Measurements from ENCODE around the gene WDR31. TPM values are rescaled to one million over a fixed set of nuclear protein-coding genes. Genes with fewer than 3 reads are reported as not detected.

WDR31 gene
- total RNA-seq, 1 donor from 2014 or later, result 3.6 TPM

GRCh38 chr9:113352411-113352810 lies 12.3 kb upstream of the WDR31 start:
- no peak overlapping the region for H3K27ac Mint-ChIP-seq (ENCODE audit: unreplicated experiment)
- no peak for TF ChIP-seq CTCF (conservative IDR thresholded peaks at IDR 0.05)
- H3K27me3 Mint-ChIP-seq (ENCODE audit: low read depth), result peaks cover 87% of the 10 kb centered on the region
- H3K4me1 Mint-ChIP-seq, result peaks cover 4% of the 10 kb centered on the region
- H3K4me3 Mint-ChIP-seq, result no peak overlapping the region
- H3K9me3 Mint-ChIP-seq, result no peaks in the 10 kb centered on the region
- DNase-seq (ENCODE audit: low read depth, low spot score), result no peak
- H3K36me3 Mint-ChIP-seq (ENCODE audit: low read depth), result no peaks in the 10 kb centered on the region

DNA sequence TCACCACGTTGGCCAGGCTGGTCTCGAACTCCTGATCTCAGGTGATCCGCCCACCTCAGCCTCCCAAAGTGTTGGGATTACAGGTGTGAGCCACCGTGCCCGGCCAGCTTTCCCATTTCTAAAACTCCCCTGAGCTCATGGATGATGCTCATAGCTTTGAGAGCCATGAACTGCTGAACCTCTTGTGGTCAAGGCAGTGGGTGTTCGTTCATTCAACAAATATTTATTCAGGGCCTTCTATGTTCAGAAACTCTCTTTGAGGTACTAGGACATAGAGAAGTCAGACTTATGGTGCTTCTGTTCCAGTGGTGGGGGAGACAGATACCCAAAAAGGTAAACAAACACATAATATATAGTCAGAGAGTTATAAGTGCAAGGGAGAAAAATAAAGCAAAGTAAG lies 11.9 kb upstream of the WDR31 start:
- Mint-ChIP-seq H3K27me3 (ENCODE audit: low read depth) (peaks cover 90% of the 10 kb centered on the region), H3K27ac (ENCODE audit: unreplicated experiment) (no peak overlapping the region), H3K4me3 (no peak overlapping the region), H3K9me3 (no peaks in the 10 kb centered on the region), H3K36me3 (ENCODE audit: low read depth) (no peaks in the 10 kb centered on the region), H3K4me1 (peaks cover 4% of the 10 kb centered on the region)
- DNase-seq (ENCODE audit: low read depth, low spot score), result no peak
- no peak for TF ChIP-seq CTCF (conservative IDR thresholded peaks at IDR 0.05)

DNA sequence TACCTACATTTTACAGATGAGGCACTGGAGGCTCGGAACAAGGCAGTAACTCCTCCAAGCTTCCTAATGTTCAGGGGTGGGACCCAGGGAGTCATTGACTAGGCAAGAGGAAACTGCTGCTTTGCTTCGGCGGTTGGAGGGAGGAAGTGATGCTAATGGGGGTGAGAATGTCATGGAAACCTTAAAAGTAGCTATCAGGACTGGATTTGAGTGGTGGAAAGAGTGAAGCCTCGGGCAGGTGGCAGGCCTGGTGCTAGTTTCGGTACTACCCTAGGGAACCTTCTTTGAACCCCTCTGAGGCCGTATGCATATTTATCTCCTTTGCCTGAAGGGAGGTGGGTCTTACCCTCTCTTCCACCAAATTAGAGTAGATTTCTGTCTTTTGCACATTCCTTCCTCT lies 10.9 kb upstream of the WDR31 start:
- Mint-ChIP-seq H3K9me3 (no peaks in the 10 kb centered on the region), H3K4me3 (no peak overlapping the region), H3K36me3 (ENCODE audit: low read depth) (no peaks in the 10 kb centered on the region), H3K27ac (ENCODE audit: unreplicated experiment) (no peak overlapping the region), H3K4me1 (peaks cover 4% of the 10 kb centered on the region), H3K27me3 (ENCODE audit: low read depth) (peaks cover 88% of the 10 kb centered on the region)
- DNase-seq (ENCODE audit: low read depth, low spot score), result no peak
- TF ChIP-seq CTCF (conservative IDR thresholded peaks at IDR 0.05), result no peak

DNA sequence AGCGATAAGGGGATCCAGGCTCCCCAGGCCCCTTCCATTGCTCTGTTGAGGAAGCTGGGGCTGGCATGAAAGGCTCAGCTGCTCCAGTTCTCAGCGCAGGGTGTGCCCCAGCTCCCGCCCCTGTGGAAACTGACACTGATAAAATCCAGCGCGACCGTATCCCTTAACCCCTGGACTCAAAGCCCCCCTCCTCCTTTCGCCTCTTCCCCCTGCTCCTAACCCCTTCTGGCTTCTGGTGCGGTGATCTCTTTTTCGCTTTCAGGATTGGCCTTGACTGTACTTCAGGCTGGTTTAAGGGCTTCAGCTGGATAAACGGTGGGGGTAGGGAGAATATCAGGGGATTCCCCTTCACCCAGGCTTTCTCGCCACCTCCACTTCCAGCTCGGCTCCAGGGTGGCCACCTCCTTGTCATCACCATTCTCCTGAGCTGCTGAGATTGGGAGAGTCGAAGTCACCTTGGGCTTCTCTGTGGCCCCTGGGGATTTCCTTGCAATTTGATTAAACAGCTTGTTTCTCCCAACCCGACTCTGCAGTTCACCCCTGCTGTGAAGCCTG lies 10.1 kb upstream of the WDR31 start:
- no peak for TF ChIP-seq CTCF (conservative IDR thresholded peaks at IDR 0.05)
- peaks cover 81% of the 10 kb centered on the region for H3K27me3 Mint-ChIP-seq (ENCODE audit: low read depth)
- no peaks in the 10 kb centered on the region for H3K9me3 Mint-ChIP-seq
- no peak overlapping the region for H3K27ac Mint-ChIP-seq (ENCODE audit: unreplicated experiment)
- H3K4me1 Mint-ChIP-seq, result peaks cover 10% of the 10 kb centered on the region
- no peak for DNase-seq (ENCODE audit: low read depth, low spot score)
- H3K36me3 Mint-ChIP-seq (ENCODE audit: low read depth), result no peaks in the 10 kb centered on the region
- peak overlapping the region; percentile 16 for H3K4me3 Mint-ChIP-seq

GRCh38 chr9:113349445-113350094 lies 9.5 kb upstream of the WDR31 start, which contains the start of gene BSPRY:
Gene BSPRY, plus strand, starts transcription at chr9:113349541. Its CDS starts 39 bp downstream, at chr9:113349580.
- Mint-ChIP-seq H3K27me3 (ENCODE audit: low read depth) (peaks cover 78% of the 10 kb centered on the region), H3K9me3 (no peaks in the 10 kb centered on the region), H3K4me3 (peak within 1 kb of the TSS; percentile 60), H3K36me3 (ENCODE audit: low read depth) (no peaks in the 10 kb centered on the region), H3K4me1 (peaks cover 14% of the 10 kb centered on the region), H3K27ac (ENCODE audit: unreplicated experiment) (no peak within 1 kb of the TSS)
- TF ChIP-seq CTCF (conservative IDR thresholded peaks at IDR 0.05), result no peak
- DNase-seq (ENCODE audit: low read depth, low spot score), result no peak
